Measurements from ENCODE around the gene MARK3.

Gene MARK3

GRCh38 chr14:103341250-103342129 is 43.7 kb upstream of the MARK3 start:
- no peak for DNase-seq (ENCODE audit: extremely low spot score)
- CTCF ChIA-PET: interaction anchor here (0.9 to 1.5 kb wide), 2 partner anchors 49 to 53 kb away, joined by 3 to 6 read pairs; no protein-coding TSS in a partner anchor
- TF ChIP-seq CTCF (IDR thresholded peaks at IDR 0.05; ENCODE audit: control extremely low read depth, extremely low read depth, low read depth, missing control alignments): no peak
- POLR2A ChIA-PET: interaction anchor here (0.6 to 1.0 kb wide), 2 partner anchors 16 kb away, joined by 3 read pairs; no protein-coding TSS in a partner anchor

- CTCF ChIA-PET: interaction anchor here (1.0 to 1.7 kb wide), 7 partner anchors 9 to 48 kb away, joined by 3 to 5 read pairs (median 3); partner anchors contain the start of genes EIF5 and MARK3
- TF ChIP-seq CTCF (IDR thresholded peaks at IDR 0.05; ENCODE audit: control extremely low read depth, extremely low read depth, low read depth, missing control alignments): no peak
- no peak for DNase-seq (ENCODE audit: extremely low spot score)
- POLR2A ChIA-PET: interaction anchor here (0.7 to 2.3 kb wide), 6 partner anchors 8 to 238 kb away, joined by 3 to 14 read pairs (median 3); partner anchors contain the start of gene EIF5
Observed at GRCh38 chr14:103343164-103343879, 41.9 kb upstream of the MARK3 start.

- CTCF ChIA-PET: interaction anchor here (1.2 to 1.7 kb wide), 5 partner anchors 8 to 47 kb away, joined by 3 to 5 read pairs (median 4); partner anchors contain the start of genes EIF5 and MARK3
- TF ChIP-seq CTCF (IDR thresholded peaks at IDR 0.05; ENCODE audit: control extremely low read depth, extremely low read depth, low read depth, missing control alignments): no peak
Observed at GRCh38 chr14:103343905-103344797, 41.1 kb upstream of the MARK3 start.

GRCh38 chr14:103346286-103346685 is 38.9 kb upstream of the MARK3 start:
- CTCF ChIA-PET: interaction anchor here (1.5 kb wide), 1 partner anchor 9 kb away, joined by 3 read pairs; no protein-coding TSS in a partner anchor
- POLR2A ChIA-PET: interaction anchor here (0.7 to 2.2 kb wide), 5 partner anchors 8 to 380 kb away, joined by 3 to 14 read pairs (median 4); partner anchors contain the start of gene EIF5

More at GRCh38 chr14:103343905-103344797, 41.1 kb upstream of the MARK3 start:
- POLR2A ChIA-PET: interaction anchor here (0.7 to 2.3 kb wide), 7 partner anchors 8 to 239 kb away, joined by 3 to 14 read pairs (median 3); partner anchors contain the start of gene EIF5
- no peak for DNase-seq (ENCODE audit: extremely low spot score)

More at GRCh38 chr14:103346286-103346685, 38.9 kb upstream of the MARK3 start:
- DNase-seq (ENCODE audit: extremely low spot score): no peak
- TF ChIP-seq CTCF (IDR thresholded peaks at IDR 0.05; ENCODE audit: control extremely low read depth, extremely low read depth, low read depth, missing control alignments): no peak
